B cell (primary cell): ENCODE results near the gene CASP5. TPM values are rescaled to one million over a fixed set of nuclear protein-coding genes. Genes with fewer than 3 reads are reported as not detected.

Experiments used
- ATAC-seq: fragments of 200-7000 bp; cut with Tn5 transposase; one replicate; pipeline ENCODE4 v1.10.0; 2021; ENCODE audit warnings: low read depth, mild to moderate bottlenecking, moderate number of reproducible peaks, moderate library complexity
- CTCF ChIA-PET: fragments of 350-600 bp; sonication (Branson Sonifier 250); formaldehyde crosslinking; loops from one replicate; lab custom pipeline; 2021; ENCODE audit warnings: antibody characterized with exemption, inconsistent platforms; lab: Charles Lee
- POLR2A ChIA-PET: fragments of 350-600 bp; sonication (Branson Sonifier 250); formaldehyde crosslinking; loops from one replicate; lab custom pipeline; 2021; ENCODE audit warnings: antibody characterized with exemption; lab: Charles Lee
- DNase-seq: peaks from one replicate; pipeline ENCODE4 v3.0.0; 2013
- H2AFZ ChIP-seq: 2 replicates; pipeline ENCODE4 v1.6.1; 2012; ENCODE audit warnings: mild to moderate bottlenecking, low read depth, low read length; ENCODE audit not compliant: insufficient read depth, poor library complexity, severe bottlenecking
- H3K27ac ChIP-seq, 2 donors: 1 replicate in 1 of 2; 2 replicates in 1 of 2; pipeline ENCODE4 v1.5.1; 2012 to 2013; ENCODE audit warnings: low read length in 2 of 2, mild to moderate bottlenecking in 2 of 2, moderate library complexity in 1 of 2
- H3K27me3 ChIP-seq, 4 experiments: fragments of 200-600 bp in 1 of 4; sonication (generic) in 1 of 4; replicated peaks in 1 of 4; 1 replicate in 2 of 4; 2 replicates in 2 of 4; pipeline versions ENCODE4 v1.6.1 to v1.7.0; 2013 to 2016; ENCODE audit warnings: low read length in 3 of 4, mild to moderate bottlenecking in 2 of 4, mixed read lengths in 1 of 4, moderate library complexity in 1 of 4; ENCODE audit not compliant: insufficient read depth in 4 of 4, control insufficient read depth in 3 of 4; ENCODE audit errors: control extremely low read depth in 1 of 4
- H3K36me3 ChIP-seq, 2 experiments: replicated peaks in 1 of 2; 1 replicate in 1 of 2; 2 replicates in 1 of 2; pipeline versions ENCODE4 v1.6.1 to v1.7.1; 2013; ENCODE audit warnings: low read length in 1 of 2; ENCODE audit not compliant: insufficient read depth in 2 of 2, control insufficient read depth in 1 of 2; ENCODE audit errors: control extremely low read depth in 1 of 2, extremely low read depth in 1 of 2
- H3K4me1 ChIP-seq, 2 donors: fragments of 200-600 bp in 1 of 2; sonication (generic) in 1 of 2; 1 replicate in 1 of 2; 2 replicates in 1 of 2; pipeline versions ENCODE4 v1.5.1 to v1.6.1; 2013 to 2017; ENCODE audit warnings: low read length in 2 of 2; ENCODE audit not compliant: control insufficient read depth in 2 of 2, insufficient read depth in 2 of 2
- H3K4me2 ChIP-seq: replicated peaks from 2 replicates; pipeline ENCODE3; 2012; ENCODE audit warnings: mild to moderate bottlenecking, low read depth, low read length; ENCODE audit not compliant: poor library complexity, severe bottlenecking
- H3K4me3 ChIP-seq, 5 experiments: fragments of 200-600 bp in 1 of 5; sonication (generic) in 1 of 5; 1 replicate in 3 of 5; 2 replicates in 2 of 5; pipeline versions ENCODE4 v1.5.1 to v1.7.0; 2011 to 2016; ENCODE audit warnings: low read length in 4 of 5, mild to moderate bottlenecking in 4 of 5, low read depth in 2 of 5, control low read depth in 1 of 5, moderate library complexity in 1 of 5; ENCODE audit not compliant: insufficient read depth in 1 of 5; ENCODE audit errors: control extremely low read depth in 1 of 5, extremely low read depth in 1 of 5
- H3K79me2 ChIP-seq: fragments of 200-600 bp; sonication (generic); one replicate; pipeline ENCODE4 v1.6.0; 2016; ENCODE audit warnings: low read length; ENCODE audit not compliant: control insufficient read depth, insufficient read depth
- H3K9ac ChIP-seq: fragments of 200-600 bp; sonication (generic); 2 replicates; pipeline ENCODE4 v1.6.1; 2017; ENCODE audit warnings: mild to moderate bottlenecking, low read length, moderate library complexity
- H3K9me3 ChIP-seq, 3 donors: one replicate each; pipeline versions ENCODE4 v1.6.1 to v1.7.1; 2013; ENCODE audit warnings: low read length in 2 of 3; ENCODE audit not compliant: control insufficient read depth in 2 of 3, insufficient read depth in 1 of 3; ENCODE audit errors: control extremely low read depth in 1 of 3
- H4K20me1 ChIP-seq: 2 replicates; pipeline ENCODE4 v1.6.0; 2012; ENCODE audit warnings: mild to moderate bottlenecking, low read length; ENCODE audit not compliant: insufficient read depth, control insufficient read depth, poor library complexity, severe bottlenecking
- H3K27ac Mint-ChIP-seq: one replicate; pipeline ENCODE4 v1.8.0; 2021; ENCODE audit warnings: mixed read lengths
- H3K27me3 Mint-ChIP-seq: one replicate; pipeline ENCODE4 v1.8.0; 2021; ENCODE audit warnings: mixed read lengths
- H3K4me1 Mint-ChIP-seq: one replicate; pipeline ENCODE4 v1.8.0; 2021; ENCODE audit warnings: mixed read lengths
- H3K4me3 Mint-ChIP-seq: one replicate; pipeline ENCODE4 v1.8.0; 2021; ENCODE audit warnings: mixed read lengths
- H3K9me3 Mint-ChIP-seq: one replicate; pipeline ENCODE4 v1.8.0; 2022; ENCODE audit warnings: mixed read lengths; ENCODE audit not compliant: insufficient read depth
- EZH2 ChIP-seq: IDR thresholded peaks from 2 replicates; pipeline ENCODE4 v1.6.1; 2012; ENCODE audit warnings: borderline replicate concordance, low read depth, mild to moderate bottlenecking, moderate library complexity, low read length; ENCODE audit not compliant: insufficient read depth, poor library complexity, severe bottlenecking
- WGBS: methylation state at CpG from one replicate; pipeline ENCODE4 v1.1.5; 2013; ENCODE audit warnings: missing lambda C conversion rate; ENCODE audit not compliant: insufficient coverage; 5-methylcytosine and 5-hydroxymethylcytosine counted together
- intact Hi-C: fragments of 100-400 bp; cut with micrococcal nuclease; formaldehyde crosslinking; loops from one replicate; pipeline ENCODE4 v1.10.0; 2022
- polyA plus RNA-seq: library from polyadenylated mRNA; depleted of rRNA; stranded (reverse); fragments of >200 nt; gene quantifications from 2 replicates; pipeline ENCODE4 v1.2.3, GENCODE V29; 2012
- total RNA-seq, 2 donors: library from RNA; stranded (reverse); fragments of 120-200 nt in 1 of 2; gene quantifications; 1 replicate in 1 of 2; 2 replicates in 1 of 2; pipeline versions ENCODE4 v1.2.3 to v1.2.4, GENCODE V29; 2013 to 2022
- TF ChIP-seq, protein P1 (sequence below): fragments of 200-600 bp; IDR thresholded peaks from one replicate; pipeline ENCODE4 v1.8.0; 2022; ENCODE audit warnings: antibody characterized with exemption, mild to moderate bottlenecking

CASP5 gene
- total and polyA plus RNA-seq, 2 donors (not counting 1 experiment from before 2014, with no cell fraction given), result 0.09 TPM; not detected in 1

DNA sequence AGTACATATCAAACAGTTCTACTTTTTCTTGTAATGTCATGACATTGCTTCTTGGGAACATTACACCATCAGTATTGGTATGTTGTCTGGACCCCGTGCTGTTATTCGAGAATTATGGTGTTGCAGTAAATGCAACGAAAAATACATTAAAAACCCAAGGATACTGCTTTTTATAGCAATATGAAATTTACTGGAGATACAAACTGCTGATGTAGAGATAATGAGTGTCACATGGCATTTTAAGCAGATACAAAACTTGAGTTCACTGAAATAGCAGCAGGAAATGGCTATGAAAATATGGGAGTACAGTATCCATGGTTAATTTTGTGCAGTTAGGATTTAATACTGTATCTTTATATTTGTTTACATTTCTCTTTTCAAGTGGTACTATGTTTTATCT is 29.5 kb upstream of the CASP5 start:
- H3K9me3 Mint-ChIP-seq, result no peaks in the 10 kb centered on the region
- ChIA-PET CTCF (no interaction called here), POLR2A (no interaction called here)
- Histone ChIP-seq H3K9ac (no peak overlapping the region), H4K20me1 (no peaks in the 10 kb centered on the region), H3K27me3 (no peaks in the 10 kb centered on the region), H3K4me1 (no peaks in the 10 kb centered on the region), H3K4me2 (no peak overlapping the region), H3K27ac (no peak overlapping the region), H3K79me2 (no peaks in the 10 kb centered on the region), H3K36me3 (no peaks in the 10 kb centered on the region), H3K9me3 (no peaks in the 10 kb centered on the region), H3K4me3 (no peak overlapping the region), H2AFZ (no peak overlapping the region)
- peaks cover 5% of the 10 kb centered on the region for H3K27me3 Mint-ChIP-seq
- no CpG with 5 or more reads among the region's 3 CpGs for WGBS
- no peak overlapping the region for H3K27ac Mint-ChIP-seq
- no peaks in the 10 kb centered on the region for H3K4me1 Mint-ChIP-seq
- DNase-seq (no peak), ATAC-seq (no peak)
- intact Hi-C loops, result no loop called here
- H3K4me3 Mint-ChIP-seq, result no peak overlapping the region
- no peak for TF ChIP-seq EZH2
- TF ChIP-seq, protein P1, sequence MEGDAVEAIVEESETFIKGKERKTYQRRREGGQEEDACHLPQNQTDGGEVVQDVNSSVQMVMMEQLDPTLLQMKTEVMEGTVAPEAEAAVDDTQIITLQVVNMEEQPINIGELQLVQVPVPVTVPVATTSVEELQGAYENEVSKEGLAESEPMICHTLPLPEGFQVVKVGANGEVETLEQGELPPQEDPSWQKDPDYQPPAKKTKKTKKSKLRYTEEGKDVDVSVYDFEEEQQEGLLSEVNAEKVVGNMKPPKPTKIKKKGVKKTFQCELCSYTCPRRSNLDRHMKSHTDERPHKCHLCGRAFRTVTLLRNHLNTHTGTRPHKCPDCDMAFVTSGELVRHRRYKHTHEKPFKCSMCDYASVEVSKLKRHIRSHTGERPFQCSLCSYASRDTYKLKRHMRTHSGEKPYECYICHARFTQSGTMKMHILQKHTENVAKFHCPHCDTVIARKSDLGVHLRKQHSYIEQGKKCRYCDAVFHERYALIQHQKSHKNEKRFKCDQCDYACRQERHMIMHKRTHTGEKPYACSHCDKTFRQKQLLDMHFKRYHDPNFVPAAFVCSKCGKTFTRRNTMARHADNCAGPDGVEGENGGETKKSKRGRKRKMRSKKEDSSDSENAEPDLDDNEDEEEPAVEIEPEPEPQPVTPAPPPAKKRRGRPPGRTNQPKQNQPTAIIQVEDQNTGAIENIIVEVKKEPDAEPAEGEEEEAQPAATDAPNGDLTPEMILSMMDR, result no peak

DNA sequence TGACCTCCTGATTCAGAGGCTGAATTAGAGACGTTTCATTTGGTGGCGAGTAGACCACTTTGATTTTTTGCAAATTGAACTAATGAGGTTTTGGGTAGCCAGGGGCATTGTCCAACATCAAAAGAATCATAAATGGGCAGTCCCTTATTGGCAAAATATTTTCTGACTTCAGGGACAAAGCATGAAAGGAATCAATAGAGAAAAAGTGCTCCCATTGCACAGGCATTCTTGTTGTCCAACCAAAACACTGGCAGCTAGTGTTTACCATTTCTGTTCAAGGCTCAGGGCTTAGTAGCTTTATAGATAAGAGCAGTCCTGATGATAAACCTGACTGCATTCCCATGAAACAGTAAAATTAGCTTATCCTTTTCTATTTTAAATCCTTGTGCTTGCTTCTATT is 28.6 kb upstream of the CASP5 start:
- ATAC-seq, result no peak
- H3K27me3 ChIP-seq, result no peaks in the 10 kb centered on the region
- no peaks in the 10 kb centered on the region for H3K9me3 Mint-ChIP-seq
- H3K9me3 ChIP-seq, result no peaks in the 10 kb centered on the region
- no peaks in the 10 kb centered on the region for H4K20me1 ChIP-seq
- no peak overlapping the region for H3K27ac Mint-ChIP-seq
- peaks cover 3% of the 10 kb centered on the region for H3K27me3 Mint-ChIP-seq
- no peaks in the 10 kb centered on the region for H3K4me1 ChIP-seq
- TF ChIP-seq, protein P1, result no peak
- no peak for TF ChIP-seq EZH2
- H3K4me2 ChIP-seq, result no peak overlapping the region
- H3K9ac ChIP-seq, result no peak overlapping the region
- no peak for DNase-seq
- H3K27ac ChIP-seq, result no peak overlapping the region
- H3K36me3 ChIP-seq, result no peaks in the 10 kb centered on the region
- intact Hi-C loops, result no loop called here
- no CpG with 5 or more reads among the region's 2 CpGs for WGBS
- no peaks in the 10 kb centered on the region for H3K4me1 Mint-ChIP-seq
- ChIA-PET CTCF (no interaction called here), POLR2A (no interaction called here)
- H3K4me3 ChIP-seq, result no peak overlapping the region
- no peaks in the 10 kb centered on the region for H3K79me2 ChIP-seq
- no peak overlapping the region for H2AFZ ChIP-seq
- H3K4me3 Mint-ChIP-seq, result no peak overlapping the region
